ENCODE measurements around the gene EIF3F.
"Not testable (repeated sequence)": the region's sequence is repeated elsewhere in the genome, so short reads cannot be mapped to it uniquely, and the experiment has no call there.

The EIF3F gene, protein sequence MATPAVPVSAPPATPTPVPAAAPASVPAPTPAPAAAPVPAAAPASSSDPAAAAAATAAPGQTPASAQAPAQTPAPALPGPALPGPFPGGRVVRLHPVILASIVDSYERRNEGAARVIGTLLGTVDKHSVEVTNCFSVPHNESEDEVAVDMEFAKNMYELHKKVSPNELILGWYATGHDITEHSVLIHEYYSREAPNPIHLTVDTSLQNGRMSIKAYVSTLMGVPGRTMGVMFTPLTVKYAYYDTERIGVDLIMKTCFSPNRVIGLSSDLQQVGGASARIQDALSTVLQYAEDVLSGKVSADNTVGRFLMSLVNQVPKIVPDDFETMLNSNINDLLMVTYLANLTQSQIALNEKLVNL

GRCh38 chr11:7986768-7987559, at the start of gene EIF3F:
Gene EIF3F (plus strand): TSS chr11:7987337. CDS start chr11:7987353, 16 bp downstream.
- DNase-seq: peak; percentile 86

DNA sequence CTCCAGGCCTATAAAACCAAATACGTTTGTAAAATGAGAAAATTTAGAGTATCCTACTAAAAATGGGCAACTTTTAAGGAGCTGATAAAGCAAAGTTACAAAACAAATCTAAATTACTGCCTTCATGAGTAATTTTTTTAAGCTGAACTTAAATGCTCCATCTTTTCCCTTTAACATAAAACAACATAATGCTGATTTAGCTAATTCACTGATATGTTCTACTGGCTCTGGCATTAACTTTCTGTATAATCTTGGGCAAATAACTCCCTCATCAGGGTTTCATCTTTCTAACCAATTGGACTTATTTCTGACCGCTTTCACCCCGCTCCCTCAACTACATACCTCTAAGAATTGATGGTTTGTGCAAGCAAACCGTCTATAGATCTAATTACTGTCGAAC, 46.0 kb upstream of the EIF3F start:
- DNase-seq: no peak

- DNase-seq: no peak
These were observed 45.5 kb upstream of the EIF3F start, which contains the start of gene OR10A3 for GRCh38 chr11:7941608-7942007. Gene OR10A3 (minus strand): TSS chr11:7941708. CDS start chr11:7939520, 2,188 bp downstream.

DNA sequence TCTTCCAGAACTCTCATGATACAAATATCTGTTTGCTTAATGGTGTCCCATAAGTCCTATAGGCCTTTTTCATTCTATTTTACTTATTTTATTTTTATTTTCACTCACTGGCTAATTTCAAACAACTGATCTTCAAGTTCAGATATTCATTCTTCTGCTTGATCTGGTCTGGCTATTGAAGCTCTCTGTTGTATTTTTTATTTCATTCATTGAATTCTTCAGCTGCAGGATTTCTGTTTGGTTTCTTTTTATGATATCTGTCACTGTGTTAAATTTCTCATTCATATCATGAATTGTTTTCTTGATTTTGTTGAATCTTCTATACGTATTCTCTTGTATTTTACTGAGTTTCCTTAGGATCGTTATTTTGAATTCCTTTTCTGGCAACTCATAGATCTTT, 43.0 kb upstream of the EIF3F start:
- DNase-seq: no peak

DNA sequence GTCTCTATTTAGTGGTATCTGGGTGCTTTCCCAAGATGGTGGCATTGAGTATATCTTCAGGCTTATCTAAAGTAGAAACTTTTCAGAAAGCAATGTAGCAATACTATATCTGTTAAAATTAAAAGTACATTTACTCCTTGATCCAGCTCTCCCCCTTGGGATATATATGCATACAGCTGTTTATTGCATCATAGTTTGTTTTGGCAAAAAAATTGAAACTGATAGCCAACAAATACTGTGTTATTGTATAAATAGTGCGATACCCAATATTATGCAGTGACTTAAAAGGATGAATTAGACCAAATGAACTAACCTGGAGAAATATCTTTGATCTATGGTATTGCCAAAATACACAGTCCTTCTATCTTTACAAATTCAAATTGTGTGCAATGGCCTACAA, 37.2 kb upstream of the EIF3F start:
- no peak for DNase-seq

- DNase-seq: no peak
These were observed 31.9 kb upstream of the EIF3F start for GRCh38 chr11:7955191-7955590.

DNA sequence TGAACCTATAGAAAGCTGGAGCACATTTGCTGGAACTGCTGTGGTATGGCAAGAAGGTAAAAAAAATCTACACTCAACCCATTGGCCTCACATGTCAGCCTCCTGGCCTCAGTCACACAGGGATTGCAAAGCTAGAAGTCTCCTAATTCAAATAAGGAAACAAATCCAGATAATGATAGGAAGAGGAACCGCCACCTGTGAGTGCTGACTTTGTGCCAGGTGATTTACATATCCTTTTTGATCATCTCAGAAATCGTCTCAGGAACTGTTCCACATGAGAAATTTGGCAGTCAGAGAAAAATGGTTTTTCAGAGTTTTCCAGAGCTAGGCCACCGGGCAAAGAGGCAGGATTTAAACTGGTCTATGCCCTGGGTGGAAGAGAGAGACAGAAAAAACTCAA, 22.9 kb upstream of the EIF3F start:
- DNase-seq: no peak

DNA sequence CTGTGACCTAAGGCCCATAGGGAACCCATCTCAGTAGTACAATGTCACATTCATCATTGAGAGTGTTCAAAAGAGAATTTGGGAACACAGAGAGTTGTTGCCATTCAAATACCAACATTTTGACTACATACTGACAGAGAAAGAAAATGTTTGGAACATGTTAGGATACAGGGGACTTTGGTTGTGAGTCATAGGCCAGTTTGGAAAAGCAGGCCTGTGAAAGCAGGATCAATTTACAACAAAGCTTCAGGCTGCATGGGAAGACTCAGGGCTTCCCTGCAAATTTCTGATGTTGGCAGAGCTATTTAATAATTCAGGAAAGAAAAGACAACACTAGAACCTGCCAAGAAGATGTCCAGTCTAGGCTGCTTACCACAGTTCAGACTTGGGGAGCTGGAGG, 22.3 kb upstream of the EIF3F start:
- no peak for DNase-seq

- no peak for DNase-seq
These were observed 21.8 kb upstream of the EIF3F start, which contains the start of gene NLRP10 for GRCh38 chr11:7965386-7965785. Gene NLRP10 (minus strand): TSS chr11:7965447. CDS start chr11:7963495, 1,952 bp downstream.

DNA sequence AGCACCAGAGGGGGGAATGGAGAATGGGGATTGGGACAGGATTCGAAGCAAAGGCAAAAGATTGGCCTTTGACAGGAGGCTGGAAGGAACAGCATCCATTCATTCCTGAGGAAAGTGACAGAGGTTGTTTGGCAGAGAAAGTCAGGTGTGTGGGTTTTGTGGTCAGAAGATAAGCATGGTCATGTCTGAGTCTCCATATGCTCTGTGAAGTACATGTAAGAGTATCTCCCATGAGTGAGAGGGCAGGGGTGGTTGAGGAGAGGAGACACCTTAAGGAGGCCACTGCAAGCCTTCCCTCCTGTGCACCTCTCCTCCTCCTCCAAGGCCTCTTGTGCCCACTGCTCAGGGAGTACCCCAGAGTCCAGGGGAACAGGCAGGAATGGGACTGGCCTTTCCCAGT, 20.0 kb upstream of the EIF3F start:
- no peak for DNase-seq

- no peak for DNase-seq
These were observed 19.3 kb upstream of the EIF3F start for GRCh38 chr11:7967826-7968225.

- DNase-seq: no peak
These were observed 18.5 kb upstream of the EIF3F start for GRCh38 chr11:7968686-7969085.

- no peak for DNase-seq
These were observed 17.1 kb upstream of the EIF3F start for GRCh38 chr11:7969756-7970646.

DNA sequence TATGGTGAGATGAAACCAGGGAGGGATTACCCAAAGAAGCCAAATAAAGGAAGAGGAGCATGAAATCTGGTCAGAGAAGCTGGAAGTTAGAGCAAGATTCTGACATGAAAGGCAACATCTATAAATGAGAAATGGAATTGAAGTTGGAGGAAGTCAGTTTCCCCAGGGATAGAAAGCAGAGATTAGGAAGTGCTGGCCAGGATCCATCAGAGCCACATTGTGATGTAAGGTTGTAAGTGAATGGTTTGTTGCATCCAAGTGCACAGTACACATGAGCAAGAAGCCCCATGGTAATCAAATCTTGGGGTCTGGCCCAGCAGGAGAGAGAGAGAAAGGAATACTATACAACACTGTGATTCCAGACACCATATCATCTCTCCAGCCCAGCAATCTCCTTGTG, 15.3 kb upstream of the EIF3F start:
- DNase-seq: no peak

DNA sequence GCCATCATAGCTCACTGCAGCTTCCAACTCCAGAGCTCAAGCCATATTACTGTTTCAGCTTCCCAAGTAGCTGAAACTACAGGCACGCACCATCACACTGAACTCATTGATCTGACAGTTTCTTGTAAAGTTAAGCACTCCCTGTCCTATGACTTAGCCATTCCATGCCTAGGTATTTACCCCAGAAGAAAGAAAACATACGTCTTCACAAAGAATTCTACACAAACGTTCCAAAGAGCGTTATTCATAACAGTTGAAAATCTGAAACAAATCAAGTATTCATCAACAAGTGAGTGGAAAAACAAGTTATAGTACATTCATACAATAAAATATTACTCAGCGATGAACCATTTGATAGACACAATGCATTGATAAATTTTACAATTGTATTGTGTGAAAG, 14.1 kb upstream of the EIF3F start:
- no peak for DNase-seq

DNA sequence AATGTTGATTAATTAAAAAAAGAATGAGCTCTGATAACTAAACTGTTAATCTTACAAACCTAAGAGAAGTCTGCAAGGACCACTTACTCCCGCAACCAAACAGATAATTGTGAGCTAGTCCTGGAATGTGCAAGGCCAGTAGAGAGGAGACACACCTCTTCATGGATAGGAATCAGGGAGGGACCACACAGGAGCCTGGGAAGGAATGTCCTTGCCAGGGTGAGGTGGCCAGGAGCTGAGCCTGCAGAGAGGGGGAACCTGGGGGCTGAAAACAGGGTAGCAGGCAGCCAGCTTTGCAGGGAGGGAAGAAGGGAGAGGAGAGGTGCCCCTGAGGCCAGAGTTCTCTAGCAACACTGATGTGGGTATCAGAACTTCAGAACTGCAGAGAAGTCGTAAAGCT, 12.5 kb upstream of the EIF3F start:
- DNase-seq: no peak

DNA sequence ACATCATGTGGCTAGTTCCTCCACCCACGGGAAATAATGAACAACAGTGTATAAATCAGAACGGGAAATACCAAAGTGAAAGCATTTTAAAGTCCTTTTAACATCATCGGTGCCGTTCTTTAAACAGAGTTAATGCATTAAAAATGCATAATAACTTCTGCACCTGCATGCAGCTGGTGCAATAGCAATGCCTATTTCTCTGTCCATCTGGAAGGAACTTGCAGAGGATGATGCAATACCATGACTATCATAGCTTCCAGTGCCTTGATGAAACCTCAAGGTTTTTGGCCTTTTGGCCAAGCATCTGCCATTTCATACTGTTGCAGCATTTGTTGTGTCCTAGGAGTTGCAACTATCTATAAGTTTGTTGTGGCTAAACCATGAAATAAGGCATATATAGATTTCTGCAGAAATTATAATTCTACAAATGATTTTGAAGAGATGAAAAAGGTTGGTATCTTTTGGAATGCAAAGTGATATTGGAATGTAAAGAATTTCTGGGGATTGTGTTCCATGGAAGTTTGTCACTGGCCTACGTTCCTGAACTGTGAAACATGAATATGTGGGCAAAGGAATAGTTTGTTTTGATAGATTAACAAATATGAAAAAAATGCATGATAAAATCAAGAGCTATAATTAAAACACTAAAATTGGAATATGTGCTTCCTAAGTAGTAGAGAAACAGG, 9.8 kb upstream of the EIF3F start:
- no peak for DNase-seq

GRCh38 chr11:7981619-7982157, 5.4 kb upstream of the EIF3F start:
- DNase-seq: no peak

DNA sequence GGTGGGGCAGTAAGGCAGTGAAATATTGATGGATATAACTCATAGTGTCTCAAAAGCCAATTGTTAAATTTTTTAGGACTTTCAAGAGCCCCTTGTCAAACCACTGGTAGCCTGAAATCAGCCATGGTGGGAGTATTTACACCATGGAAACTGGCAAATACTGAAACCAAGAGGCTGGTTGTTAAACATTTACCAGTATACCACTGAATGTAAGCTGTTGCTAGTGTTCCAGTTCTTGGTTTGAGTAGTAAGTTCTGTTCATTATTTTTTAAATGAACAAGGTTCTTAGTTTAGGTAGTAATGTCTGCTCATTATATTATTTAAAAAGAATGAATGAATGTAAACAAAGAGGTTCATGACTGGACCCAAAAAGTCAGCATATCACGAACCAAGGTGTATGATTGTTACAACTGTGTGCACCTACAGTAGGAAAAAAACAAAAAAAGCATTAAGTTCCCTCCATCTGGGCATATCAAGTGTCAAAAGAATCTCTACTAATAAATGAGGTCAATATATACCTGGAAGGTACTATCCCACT, 4.5 kb upstream of the EIF3F start:
- DNase-seq: no peak

GRCh38 chr11:7983832-7984590, 3.1 kb upstream of the EIF3F start:
- no peak for DNase-seq

- not testable (repeated sequence) for DNase-seq
These were observed 385 bp downstream of the EIF3F start for GRCh38 chr11:7987560-7987883.

Data from GF-D8 (cell line).